Measurements from ENCODE around the gene BAG3. TPM values are rescaled to one million over a fixed set of nuclear protein-coding genes. Genes with fewer than 3 reads are reported as not detected.
A peak's percentile ranks its signal among the peaks of the same experiment; 100 is the strongest.

The BAG3 gene
- total RNA-seq, 1 experiment from 2014 or later, result 6.2 TPM

DNA sequence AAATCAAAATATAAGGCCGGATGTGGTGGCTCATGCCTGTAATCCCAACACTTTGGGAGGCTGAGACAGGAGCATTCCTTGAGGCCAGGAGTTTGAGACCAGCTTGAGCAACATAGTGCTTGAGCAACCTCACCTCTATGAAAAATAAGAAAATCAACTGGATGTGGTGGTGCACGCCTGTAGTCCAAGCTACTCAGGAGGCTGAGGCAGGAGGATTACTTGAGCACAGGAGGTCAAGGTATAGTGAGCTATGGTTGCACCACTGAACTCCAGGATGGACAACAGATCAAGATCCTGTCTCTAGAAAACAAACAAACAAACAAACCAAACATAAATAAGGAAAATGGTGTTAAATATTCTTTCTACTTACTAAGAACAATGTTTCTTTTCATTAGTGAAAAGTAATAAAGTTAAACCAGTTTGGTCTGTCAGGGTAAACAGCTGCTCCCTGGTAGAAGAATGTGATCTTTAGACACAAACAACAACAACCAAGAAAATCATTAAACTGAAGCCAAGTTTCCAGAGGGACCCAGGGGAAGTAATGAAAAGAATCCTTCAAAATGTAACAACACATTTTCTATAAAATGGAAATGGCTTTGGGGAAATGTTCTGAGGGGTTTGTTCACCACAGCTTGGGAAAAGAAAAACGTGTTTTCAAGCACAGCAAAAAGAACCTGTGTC lies 17.5 kb upstream of the BAG3 start:
- in situ Hi-C loops (cut with HindIII; ENCODE audit: low pct_unique_long_range_greater_than_20kb, low sequenced_read_pairs), result no loop called here
- peak; percentile 75 for DNase-seq (ENCODE audit: low read depth, low spot score)

DNA sequence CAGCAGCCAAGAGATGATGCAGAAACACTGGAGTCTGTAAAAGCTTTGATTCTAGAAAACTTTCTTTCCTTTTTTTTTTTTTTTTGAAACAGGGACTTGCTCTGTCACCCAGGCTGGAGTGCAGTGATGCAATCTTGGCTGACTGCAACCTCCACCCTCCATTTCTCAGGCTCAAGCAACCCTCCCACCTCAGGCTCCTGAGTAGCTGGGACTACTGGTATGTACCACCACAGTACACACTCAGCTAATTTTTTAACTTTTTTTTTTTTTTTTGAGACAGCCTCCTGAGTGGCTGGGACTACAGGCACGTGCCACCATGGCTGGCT lies 17.0 kb upstream of the BAG3 start:
- no peak for DNase-seq (ENCODE audit: low read depth, low spot score)
- in situ Hi-C loops (cut with HindIII; ENCODE audit: low pct_unique_long_range_greater_than_20kb, low sequenced_read_pairs), result no loop called here

DNA sequence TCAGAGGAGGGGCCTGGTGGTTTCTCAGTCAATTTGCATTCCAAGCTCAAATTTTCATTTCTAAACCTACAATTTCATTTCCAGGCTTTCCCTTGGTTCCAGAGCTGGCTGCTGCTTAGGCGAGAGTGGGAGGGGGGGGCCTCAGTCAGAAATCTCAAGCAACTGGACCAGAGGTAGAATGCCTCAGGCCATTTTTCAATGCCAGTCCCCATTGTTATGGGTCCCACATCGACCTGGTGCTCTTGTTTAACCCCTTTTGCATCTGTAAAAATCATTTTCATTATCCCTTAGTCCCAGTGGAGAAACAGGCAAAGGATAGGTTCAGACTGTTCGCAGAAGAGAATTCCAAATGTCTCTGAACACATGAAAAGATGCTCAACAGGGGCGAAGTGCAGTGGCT lies 13.5 kb upstream of the BAG3 start:
- in situ Hi-C loops (cut with HindIII; ENCODE audit: low pct_unique_long_range_greater_than_20kb, low sequenced_read_pairs), result no loop called here
- DNase-seq (ENCODE audit: low read depth, low spot score), result no peak

DNA sequence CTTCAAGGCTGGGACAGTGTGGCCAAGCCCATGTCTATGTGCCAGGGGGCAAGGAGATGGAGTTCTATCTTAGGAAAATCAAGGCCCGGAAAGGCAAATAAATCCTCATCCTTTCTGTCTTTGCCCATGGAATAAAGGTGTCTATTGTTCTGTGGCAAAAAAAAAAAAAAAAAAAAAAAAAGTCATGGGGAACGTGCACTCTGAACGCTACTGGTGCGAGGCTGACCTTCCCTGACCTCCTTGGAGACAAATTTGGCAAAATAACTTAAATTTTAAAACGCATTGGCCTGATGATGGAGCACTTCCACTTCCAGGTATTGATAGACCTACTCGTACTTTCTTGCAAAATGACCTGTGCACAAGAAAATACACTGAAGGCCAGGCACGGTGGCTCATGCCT lies 12.2 kb upstream of the BAG3 start:
- no peak for DNase-seq (ENCODE audit: low read depth, low spot score)
- in situ Hi-C loops (cut with HindIII; ENCODE audit: low pct_unique_long_range_greater_than_20kb, low sequenced_read_pairs), result no loop called here

DNA sequence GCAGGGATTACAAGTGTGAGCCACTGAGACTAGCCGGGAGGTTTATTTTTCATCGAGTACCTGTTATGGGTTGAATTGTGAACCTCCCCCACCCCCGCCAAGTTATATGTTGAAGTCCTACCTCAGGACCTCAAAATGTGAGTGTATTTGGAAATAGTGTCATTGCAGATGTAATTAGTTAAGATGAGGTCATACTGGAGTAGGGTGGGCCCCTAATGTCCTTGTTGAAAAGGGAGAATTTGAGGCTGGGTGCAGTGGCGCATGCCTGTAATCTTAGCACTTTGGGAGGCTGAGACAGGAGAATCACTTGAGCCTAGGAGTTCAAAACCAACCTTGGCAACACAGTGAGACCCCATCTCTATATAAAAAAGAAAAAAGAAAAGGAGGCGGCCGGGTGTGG lies 10.8 kb upstream of the BAG3 start:
- DNase-seq (ENCODE audit: low read depth, low spot score), result no peak
- in situ Hi-C loops (cut with HindIII; ENCODE audit: low pct_unique_long_range_greater_than_20kb, low sequenced_read_pairs), result no loop called here

DNA sequence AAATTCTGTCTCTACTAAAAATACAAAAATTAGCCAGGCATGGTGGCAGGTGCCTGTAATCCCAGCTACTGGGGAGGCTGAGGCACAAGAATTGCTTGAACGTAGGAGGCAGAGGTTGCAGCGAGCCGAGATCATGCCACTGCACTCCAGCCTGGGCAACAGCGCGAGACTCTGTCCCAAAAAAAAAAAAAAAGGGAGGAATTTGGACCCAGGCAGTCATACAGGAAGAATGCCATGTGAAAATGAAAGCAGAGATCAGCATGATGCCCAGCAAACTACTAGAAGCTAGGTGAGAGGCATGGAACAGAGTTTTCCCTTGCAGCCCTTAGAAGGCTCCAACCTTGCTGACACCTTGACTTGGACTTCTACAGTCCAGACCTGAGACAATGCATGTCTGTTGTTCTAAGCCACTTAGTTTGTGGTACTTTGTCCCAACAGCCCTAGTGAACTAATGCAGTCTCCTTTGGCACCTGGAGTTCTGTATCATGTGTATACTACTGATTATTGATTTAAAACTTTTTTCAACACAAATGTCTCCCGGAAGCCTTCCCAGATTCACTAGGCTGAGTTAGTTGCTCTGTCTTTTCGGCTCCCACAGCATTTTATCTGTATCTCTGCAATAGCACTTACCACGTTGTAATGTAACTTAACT lies 10.2 kb upstream of the BAG3 start:
- no peak for DNase-seq (ENCODE audit: low read depth, low spot score)
- in situ Hi-C loops (cut with HindIII; ENCODE audit: low pct_unique_long_range_greater_than_20kb, low sequenced_read_pairs), result no loop called here

DNA sequence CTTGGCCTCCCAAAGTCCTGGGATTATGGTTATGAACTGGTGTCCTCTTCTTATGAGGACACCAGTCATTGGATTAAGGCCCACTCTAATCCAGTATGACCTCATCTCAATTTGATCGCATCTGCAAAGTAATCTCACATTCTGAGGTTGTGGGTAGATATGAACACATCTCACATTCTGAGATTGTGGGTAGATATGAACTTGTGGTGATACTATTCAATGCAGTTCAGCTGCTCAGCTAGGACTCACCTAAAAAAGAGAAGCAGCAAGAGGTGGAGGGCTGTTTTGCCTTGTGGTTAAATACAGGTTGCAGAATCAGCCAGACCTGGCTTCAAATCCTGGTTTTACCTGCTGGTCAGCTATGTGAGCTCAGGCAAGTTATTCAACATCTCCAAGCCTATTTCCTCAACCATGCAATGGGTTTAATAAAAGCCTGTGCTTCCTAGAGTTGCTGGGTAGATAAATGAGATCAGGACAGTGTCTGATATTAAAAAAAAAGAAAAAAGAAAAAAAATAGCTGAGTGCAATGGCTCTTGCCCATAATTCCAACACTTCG lies 8.5 kb upstream of the BAG3 start:
- in situ Hi-C loops (cut with HindIII; ENCODE audit: low pct_unique_long_range_greater_than_20kb, low sequenced_read_pairs), result no loop called here
- DNase-seq (ENCODE audit: low read depth, low spot score), result no peak

DNA sequence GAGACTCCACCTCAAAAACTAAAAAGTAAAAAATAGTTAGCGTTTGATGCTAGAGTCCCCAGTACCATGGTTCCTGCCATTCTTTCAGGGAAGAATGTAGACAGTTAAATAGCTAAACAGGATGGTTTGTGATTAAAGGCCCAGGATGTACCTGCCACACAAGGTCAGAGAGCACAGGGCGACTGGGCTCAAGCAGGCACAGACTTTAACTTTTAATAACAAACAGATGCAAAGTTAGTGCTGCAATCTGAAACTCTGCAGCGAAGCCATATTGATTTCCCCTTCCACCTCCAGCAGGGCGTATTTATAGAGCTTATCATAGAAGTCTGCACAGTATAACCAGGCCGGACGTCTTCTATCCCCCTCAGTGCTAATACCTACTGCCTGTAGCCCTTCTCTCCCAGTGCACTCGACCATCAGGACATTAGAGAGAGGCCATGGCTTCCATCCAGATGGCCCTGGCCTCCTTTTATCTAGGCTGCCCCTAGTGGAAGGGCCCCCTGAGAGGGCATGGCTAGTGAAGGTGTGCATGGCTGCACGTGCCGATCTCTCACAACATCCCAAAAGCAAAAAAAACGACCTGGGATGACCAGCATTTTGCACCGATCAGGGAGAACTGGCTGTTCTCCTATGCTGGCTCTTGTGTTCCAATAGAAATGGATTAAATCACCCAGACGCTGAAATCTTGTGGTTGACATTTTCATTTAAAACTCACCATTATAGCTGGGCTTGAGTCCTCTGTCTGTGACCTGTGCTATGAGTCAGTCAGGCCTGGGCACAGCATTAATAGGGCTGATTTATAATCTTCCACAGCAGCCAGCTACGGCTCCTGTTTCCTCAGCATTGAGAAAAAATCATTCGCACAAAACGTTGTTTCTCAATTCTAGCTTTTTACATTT lies 7.6 kb upstream of the BAG3 start:
- in situ Hi-C loops (cut with HindIII; ENCODE audit: low pct_unique_long_range_greater_than_20kb, low sequenced_read_pairs), result no loop called here
- no peak for DNase-seq (ENCODE audit: low read depth, low spot score)

DNA sequence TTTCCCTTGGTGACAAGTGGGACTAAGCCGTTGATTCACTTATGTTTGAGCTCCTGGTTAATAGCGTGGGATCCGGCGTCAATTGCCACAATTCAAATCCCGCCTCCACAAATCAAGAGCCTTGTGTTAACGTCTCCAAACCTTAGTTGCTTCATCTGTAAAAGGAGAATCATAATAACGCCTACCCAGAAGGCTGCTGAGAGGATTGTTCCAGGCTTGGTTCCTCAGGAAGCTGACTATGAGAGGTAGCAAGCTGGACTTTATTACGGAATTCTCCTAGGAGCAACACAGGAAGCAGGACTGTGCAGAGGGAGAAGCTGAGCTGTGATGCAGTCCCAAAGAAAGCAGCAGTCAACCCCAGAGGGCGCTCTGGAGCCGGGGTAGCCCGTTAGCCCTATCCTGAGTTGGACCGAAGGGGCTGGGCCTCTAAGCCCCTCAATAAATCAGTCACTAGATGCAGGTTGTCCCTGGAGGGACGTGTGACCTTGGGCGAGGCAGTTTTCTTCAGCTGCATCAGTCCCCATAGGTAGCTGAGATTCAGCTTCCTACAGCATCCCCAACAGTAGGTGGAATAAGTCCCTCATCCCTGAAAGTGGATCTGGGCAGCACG lies 6.9 kb upstream of the BAG3 start:
- peak; percentile 15 for DNase-seq (ENCODE audit: low read depth, low spot score)
- in situ Hi-C loops (cut with HindIII; ENCODE audit: low pct_unique_long_range_greater_than_20kb, low sequenced_read_pairs), result no loop called here

DNA sequence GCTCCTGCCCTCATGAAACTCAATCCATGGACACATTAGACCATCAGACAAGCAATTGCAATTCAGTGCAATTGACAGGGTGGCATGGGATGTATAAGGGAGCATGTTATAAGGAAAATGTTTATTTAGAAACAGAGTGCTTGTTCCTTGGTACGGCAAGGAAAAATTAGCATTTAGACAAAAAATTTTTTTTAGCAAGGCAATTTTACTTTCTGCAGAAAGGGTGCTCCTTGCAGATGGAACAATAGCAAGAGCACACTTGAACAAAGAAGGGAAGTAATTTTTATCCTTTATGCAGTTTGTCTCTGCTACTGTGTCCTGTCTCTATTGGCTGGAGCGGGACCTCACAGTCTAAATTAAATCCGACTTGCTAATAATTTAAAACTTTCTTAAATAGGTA lies 6.2 kb upstream of the BAG3 start:
- in situ Hi-C loops (cut with HindIII; ENCODE audit: low pct_unique_long_range_greater_than_20kb, low sequenced_read_pairs), result no loop called here
- DNase-seq (ENCODE audit: low read depth, low spot score), result no peak

DNA sequence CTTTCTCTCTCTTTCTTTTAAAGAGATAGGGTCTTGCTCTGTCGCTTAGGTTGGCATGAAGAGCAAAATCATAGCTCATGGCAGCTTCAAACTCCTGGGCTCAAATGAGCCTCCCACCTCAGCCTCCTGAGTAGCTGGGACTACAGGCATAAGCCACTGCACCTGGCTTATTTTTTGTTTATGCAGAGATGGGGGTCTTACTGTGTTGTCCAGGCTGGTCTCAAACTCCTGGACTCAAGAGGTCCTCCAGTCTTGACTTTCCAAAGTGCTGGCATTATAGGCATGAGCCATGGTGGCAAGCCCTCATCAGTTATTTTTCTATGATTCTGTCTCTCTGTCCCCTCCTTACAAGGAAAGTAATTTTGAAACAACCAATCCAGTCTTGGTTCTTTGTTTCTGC lies 1.1 kb upstream of the BAG3 start:
- in situ Hi-C loops (cut with HindIII; ENCODE audit: low pct_unique_long_range_greater_than_20kb, low sequenced_read_pairs), result no loop called here
- no peak for DNase-seq (ENCODE audit: low read depth, low spot score)

DNA sequence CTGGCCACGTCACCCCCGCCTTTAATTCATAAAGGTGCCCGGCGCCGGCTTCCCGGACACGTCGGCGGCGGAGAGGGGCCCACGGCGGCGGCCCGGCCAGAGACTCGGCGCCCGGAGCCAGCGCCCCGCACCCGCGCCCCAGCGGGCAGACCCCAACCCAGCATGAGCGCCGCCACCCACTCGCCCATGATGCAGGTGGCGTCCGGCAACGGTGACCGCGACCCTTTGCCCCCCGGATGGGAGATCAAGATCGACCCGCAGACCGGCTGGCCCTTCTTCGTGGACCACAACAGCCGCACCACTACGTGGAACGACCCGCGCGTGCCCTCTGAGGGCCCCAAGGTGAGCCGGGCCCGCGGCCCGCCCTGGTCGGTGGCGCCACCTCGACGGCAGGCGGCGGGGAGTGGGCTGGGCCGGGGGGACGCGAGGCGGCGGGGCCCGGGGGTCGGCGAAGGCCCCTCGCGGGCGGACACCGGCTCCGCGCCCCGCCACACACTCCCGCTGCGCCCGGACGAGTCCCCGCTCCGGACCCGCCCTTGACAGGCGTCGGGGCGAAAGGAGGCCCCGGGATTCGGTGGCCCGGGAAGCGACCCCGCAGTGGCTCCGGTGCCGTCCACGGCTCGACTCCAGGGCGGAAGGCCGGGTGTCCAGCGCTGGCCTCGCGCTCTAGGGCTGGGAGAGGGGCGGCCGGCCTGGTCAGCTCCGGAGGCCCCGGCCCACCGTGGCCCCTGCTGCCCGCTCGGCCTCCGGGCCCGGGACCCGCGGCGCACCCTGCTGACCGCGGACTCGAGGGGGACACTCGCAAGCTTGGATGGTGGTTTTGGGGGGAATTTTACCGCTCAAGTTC lies 557 bp downstream of the BAG3 start:
- in situ Hi-C loops (cut with HindIII; ENCODE audit: low pct_unique_long_range_greater_than_20kb, low sequenced_read_pairs), result no loop called here
- no peak for DNase-seq (ENCODE audit: low read depth, low spot score)

DNA sequence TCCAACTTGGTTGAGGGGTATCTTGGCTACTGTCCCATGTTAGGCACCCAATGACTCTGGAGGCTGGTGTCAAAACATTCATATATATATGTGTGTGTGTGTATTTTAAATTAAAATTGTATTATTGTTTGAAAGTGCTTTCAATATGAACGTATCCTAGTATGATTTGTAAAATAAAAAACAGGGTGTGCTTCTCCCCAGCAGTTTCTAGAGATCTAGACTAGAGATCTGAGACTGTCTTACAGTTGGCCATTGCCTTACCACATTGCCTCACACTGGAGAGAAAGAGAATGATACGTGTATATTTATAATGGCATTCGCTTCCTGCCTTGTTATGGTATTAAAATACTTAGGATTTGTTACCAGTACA lies 1.2 kb downstream of the BAG3 start:
- peak; percentile 62 for DNase-seq (ENCODE audit: low read depth, low spot score)
- in situ Hi-C loops (cut with HindIII; ENCODE audit: low pct_unique_long_range_greater_than_20kb, low sequenced_read_pairs), result no loop called here

DNA sequence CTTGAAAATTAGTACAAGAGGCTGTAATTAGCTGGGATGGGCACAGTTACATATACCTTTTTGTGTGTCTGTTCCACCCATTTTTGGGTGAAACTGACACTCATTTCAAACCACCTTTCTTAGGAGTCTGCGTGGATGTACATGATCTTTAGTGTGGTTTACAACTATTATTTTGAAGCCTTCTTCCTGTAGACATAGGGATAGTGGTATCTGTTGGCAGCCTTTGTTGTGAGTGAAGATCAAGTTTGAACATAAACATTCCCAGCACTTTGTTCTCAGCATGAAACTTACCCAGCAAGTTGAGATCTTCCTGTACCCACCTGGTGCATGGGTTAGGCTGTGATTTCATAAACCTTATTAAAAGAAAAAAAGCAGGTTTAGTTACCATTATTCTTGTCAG lies 2.0 kb downstream of the BAG3 start:
- no peak for DNase-seq (ENCODE audit: low read depth, low spot score)
- in situ Hi-C loops (cut with HindIII; ENCODE audit: low pct_unique_long_range_greater_than_20kb, low sequenced_read_pairs), result no loop called here

DNA sequence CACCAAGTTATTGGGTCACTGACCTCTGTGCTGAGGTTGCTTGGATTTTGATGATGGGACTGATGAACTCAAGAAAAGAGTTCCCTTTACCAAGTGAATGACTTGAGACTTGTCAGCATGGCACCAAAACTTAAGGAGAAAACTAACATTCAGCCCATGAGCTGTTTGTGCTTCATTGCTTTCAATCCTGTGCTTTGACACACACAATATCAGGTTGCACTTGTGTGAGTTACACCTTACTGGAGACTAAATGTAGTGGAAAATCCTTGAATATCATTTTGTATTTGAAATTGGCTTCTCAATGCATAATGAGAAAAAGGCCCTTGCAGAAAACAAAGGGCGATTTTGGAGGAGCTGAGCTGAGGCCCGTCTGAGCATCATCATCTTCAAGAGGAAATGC lies 2.7 kb downstream of the BAG3 start:
- no peak for DNase-seq (ENCODE audit: low read depth, low spot score)
- in situ Hi-C loops (cut with HindIII; ENCODE audit: low pct_unique_long_range_greater_than_20kb, low sequenced_read_pairs), result no loop called here

DNA sequence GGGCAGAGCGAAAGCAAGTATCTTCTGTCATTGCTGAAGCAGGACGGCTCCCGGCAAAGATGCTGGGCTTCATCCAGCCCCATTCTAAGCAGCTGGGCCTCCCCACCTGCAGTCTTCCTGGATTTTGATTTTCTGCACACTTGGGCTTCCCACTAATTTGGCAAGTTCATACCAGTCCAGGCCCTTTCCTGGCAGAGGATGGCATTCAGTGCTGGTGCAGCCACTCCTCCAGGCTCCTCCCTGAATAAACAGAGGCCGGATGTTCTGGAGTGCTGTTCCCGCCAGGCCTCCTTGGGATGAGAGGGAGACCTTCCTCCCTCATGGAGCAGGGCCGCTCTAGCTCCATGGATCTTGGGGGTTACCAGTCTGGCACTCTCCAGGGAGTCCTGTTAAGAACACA lies 3.4 kb downstream of the BAG3 start:
- no peak for DNase-seq (ENCODE audit: low read depth, low spot score)
- in situ Hi-C loops (cut with HindIII; ENCODE audit: low pct_unique_long_range_greater_than_20kb, low sequenced_read_pairs), result no loop called here

DNA sequence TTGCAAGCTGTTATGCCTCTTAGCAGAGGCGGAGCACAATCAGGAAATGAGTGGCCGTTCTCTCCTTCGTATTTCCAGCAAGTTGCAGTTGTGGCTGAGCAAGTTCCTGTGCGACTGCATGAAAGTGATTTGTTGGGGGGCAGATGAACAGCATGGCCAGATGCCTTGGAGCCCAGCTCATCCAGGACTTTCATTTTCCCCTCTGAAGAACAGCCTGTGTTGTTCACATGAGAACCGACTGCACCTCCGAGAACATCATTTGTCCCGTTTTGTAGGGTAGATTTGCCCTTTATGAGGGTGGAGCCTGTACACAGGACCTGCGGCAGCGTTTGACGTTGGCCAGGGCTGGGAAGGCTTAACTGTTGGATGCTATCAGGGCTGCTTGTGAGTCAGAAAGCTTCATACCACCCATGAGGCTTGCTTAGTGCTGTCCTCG lies 4.4 kb downstream of the BAG3 start:
- DNase-seq (ENCODE audit: low read depth, low spot score), result no peak
- in situ Hi-C loops (cut with HindIII; ENCODE audit: low pct_unique_long_range_greater_than_20kb, low sequenced_read_pairs), result no loop called here
